GM18868 (cell line): ENCODE results near the gene SLC37A1.
"Not testable (repeated sequence)": the region's sequence is repeated elsewhere in the genome, so short reads cannot be mapped to it uniquely, and the experiment has no call there.

ENCODE experiments used
- ATAC-seq: cut with Tn5 transposase; IDR thresholded peaks from one replicate; pipeline ENCODE4 v1.9.1; 2021; ENCODE audit warnings: mild to moderate bottlenecking, moderate library complexity; ENCODE audit not compliant: unreplicated experiment

SLC37A1 gene

GRCh38 chr21:42614811-42615351, 101.2 kb downstream of the SLC37A1 start:
- no peak for ATAC-seq

GRCh38 chr21:42615377-42615776, 101.7 kb downstream of the SLC37A1 start:
- ATAC-seq: not testable (repeated sequence)

- ATAC-seq: no peak
These were observed 102.3 kb downstream of the SLC37A1 start for GRCh38 chr21:42615924-42616323.

- ATAC-seq: no peak
These were observed 102.8 kb downstream of the SLC37A1 start for GRCh38 chr21:42616446-42616845.

- no peak for ATAC-seq
These were observed 103.3 kb downstream of the SLC37A1 start for GRCh38 chr21:42616941-42617340.

GRCh38 chr21:42617486-42617885, 103.8 kb downstream of the SLC37A1 start:
- ATAC-seq: no peak

- ATAC-seq: no peak
These were observed 105.1 kb downstream of the SLC37A1 start for GRCh38 chr21:42618707-42619102.

- no peak for ATAC-seq
These were observed 105.5 kb downstream of the SLC37A1 start for GRCh38 chr21:42619166-42619565.

GRCh38 chr21:42619841-42620240, 106.2 kb downstream of the SLC37A1 start:
- no peak for ATAC-seq

- ATAC-seq: no peak
These were observed 107.6 kb downstream of the SLC37A1 start for GRCh38 chr21:42621166-42621818.

- no peak for ATAC-seq
These were observed 108.1 kb downstream of the SLC37A1 start for GRCh38 chr21:42621819-42622177.

GRCh38 chr21:42622284-42622683, 108.6 kb downstream of the SLC37A1 start:
- no peak for ATAC-seq

GRCh38 chr21:42623694-42624093, 110.0 kb downstream of the SLC37A1 start:
- no peak for ATAC-seq

GRCh38 chr21:42624095-42624790, 110.6 kb downstream of the SLC37A1 start:
- no peak for ATAC-seq

GRCh38 chr21:42624936-42625335, 111.3 kb downstream of the SLC37A1 start:
- ATAC-seq: no peak

GRCh38 chr21:42626171-42626570, 112.5 kb downstream of the SLC37A1 start:
- no peak for ATAC-seq

GRCh38 chr21:42627527-42628289, 114.1 kb downstream of the SLC37A1 start:
- ATAC-seq: no peak

- not testable (repeated sequence) for ATAC-seq
These were observed 114.9 kb downstream of the SLC37A1 start for GRCh38 chr21:42628466-42629061.

GRCh38 chr21:42629933-42630589, 116.4 kb downstream of the SLC37A1 start:
- no peak for ATAC-seq

GRCh38 chr21:42630626-42631025, 117.0 kb downstream of the SLC37A1 start:
- ATAC-seq: no peak
